ENCODE results near the gene MATCAP1. TPM values are rescaled to one million over a fixed set of nuclear protein-coding genes. Genes with fewer than 3 reads are reported as not detected.
A peak's percentile ranks its signal among the peaks of the same experiment; 100 is the strongest.

MATCAP1 gene
- total and polyA plus RNA-seq, 2 of the 13 experiments (the other 11 are each of a cell fraction or from before 2014, with no cell fraction given), result 11.2 to 24.5 TPM

DNA sequence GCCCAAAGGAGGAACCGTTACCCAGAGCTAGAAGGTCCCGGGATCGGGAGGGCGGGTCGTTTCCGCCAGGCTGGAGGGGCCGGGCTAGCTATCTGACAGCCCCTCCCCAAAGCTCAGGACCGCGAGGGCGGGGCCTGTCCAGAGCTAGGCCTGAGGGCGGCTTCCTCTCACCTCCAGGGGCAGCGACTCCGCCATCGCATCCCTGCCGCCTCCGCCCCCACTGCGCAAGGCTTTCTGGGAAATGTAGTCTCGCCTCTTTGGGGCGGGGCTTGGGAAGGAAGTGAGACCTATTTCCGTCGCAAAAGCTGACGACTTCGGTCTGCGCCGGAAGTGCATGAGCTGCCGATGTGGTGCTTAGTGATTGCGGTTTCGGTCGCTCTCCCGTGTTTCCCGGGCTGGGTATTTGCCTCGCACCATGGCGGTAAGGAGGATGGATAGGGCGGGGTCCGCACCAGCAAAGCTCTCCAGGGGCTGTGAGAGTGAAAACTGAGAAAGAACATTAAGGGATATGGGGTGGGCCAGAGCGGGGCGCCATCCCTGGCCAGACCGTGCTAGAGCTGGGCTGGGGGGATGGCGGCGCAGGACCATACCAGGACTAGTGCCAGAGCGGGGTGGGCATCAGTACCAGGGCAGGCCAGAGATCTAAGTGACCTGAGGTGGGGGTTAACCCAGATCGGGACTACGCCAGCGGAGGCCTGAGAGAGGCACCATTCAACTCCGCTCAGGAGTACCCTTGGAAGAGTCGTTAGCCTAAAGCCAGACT, 43.2 kb upstream of the MATCAP1 start, which contains the start of gene TMEM208 (continued):
- TF ChIP-seq, protein P1, sequence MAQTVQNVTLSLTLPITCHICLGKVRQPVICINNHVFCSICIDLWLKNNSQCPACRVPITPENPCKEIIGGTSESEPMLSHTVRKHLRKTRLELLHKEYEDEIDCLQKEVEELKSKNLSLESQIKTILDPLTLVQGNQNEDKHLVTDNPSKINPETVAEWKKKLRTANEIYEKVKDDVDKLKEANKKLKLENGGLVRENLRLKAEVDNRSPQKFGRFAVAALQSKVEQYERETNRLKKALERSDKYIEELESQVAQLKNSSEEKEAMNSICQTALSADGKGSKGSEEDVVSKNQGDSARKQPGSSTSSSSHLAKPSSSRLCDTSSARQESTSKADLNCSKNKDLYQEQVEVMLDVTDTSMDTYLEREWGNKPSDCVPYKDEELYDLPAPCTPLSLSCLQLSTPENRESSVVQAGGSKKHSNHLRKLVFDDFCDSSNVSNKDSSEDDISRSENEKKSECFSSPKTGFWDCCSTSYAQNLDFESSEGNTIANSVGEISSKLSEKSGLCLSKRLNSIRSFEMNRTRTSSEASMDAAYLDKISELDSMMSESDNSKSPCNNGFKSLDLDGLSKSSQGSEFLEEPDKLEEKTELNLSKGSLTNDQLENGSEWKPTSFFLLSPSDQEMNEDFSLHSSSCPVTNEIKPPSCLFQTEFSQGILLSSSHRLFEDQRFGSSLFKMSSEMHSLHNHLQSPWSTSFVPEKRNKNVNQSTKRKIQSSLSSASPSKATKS (CRISPR knock-in tag; IDR thresholded peaks at IDR 0.05), result no peak
- TF ChIP-seq, protein P2, sequence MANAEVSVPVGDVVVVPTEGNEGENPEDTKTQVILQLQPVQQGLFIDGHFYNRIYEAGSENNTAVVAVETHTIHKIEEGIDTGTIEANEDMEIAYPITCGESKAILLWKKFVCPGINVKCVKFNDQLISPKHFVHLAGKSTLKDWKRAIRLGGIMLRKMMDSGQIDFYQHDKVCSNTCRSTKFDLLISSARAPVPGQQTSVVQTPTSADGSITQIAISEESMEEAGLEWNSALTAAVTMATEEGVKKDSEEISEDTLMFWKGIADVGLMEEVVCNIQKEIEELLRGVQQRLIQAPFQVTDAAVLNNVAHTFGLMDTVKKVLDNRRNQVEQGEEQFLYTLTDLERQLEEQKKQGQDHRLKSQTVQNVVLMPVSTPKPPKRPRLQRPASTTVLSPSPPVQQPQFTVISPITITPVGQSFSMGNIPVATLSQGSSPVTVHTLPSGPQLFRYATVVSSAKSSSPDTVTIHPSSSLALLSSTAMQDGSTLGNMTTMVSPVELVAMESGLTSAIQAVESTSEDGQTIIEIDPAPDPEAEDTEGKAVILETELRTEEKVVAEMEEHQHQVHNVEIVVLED (CRISPR knock-in tag; IDR thresholded peaks at IDR 0.05; ENCODE audit: borderline replicate concordance), result peak; percentile 89
- TF ChIP-seq ZFP1 (CRISPR knock-in tag; IDR thresholded peaks at IDR 0.05), result peak; percentile 91; the same call in 1 of the 2 replicates
- peak; percentile 99 for TF ChIP-seq MAZ (IDR thresholded peaks at IDR 0.05; ENCODE audit: borderline replicate concordance, low read depth, low read length)
- peak; percentile 85 for TF ChIP-seq MAZ (CRISPR knock-in tag; IDR thresholded peaks at IDR 0.05; ENCODE audit: low read depth)
- no peak for TF ChIP-seq ZNF775 (CRISPR knock-in tag; IDR thresholded peaks at IDR 0.05; ENCODE audit: borderline replicate concordance)
- TF ChIP-seq NR2F2 (IDR thresholded peaks at IDR 0.05; ENCODE audit: borderline replicate concordance, low read depth), result no peak; the same call in 1 of the 2 replicates
- TF ChIP-seq, protein P3, sequence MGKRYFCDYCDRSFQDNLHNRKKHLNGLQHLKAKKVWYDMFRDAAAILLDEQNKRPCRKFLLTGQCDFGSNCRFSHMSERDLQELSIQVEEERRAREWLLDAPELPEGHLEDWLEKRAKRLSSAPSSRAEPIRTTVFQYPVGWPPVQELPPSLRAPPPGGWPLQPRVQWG (CRISPR knock-in tag; IDR thresholded peaks at IDR 0.05; ENCODE audit: borderline replicate concordance, low read depth), result no peak
- peak; percentile 84 for TF ChIP-seq RBFOX2 (IDR thresholded peaks at IDR 0.05; ENCODE audit: low read depth, low read length)
- TF ChIP-seq TEAD3 (CRISPR knock-in tag; optimal IDR thresholded peaks at IDR 0.05; ENCODE audit: borderline replicate concordance), result peak; percentile 84
- no peak for TF ChIP-seq LCORL (IDR thresholded peaks at IDR 0.05)
- peak; percentile 86 for TF ChIP-seq LCORL (CRISPR knock-in tag; IDR thresholded peaks at IDR 0.05)
- no peak for TF ChIP-seq EHMT2 (IDR thresholded peaks at IDR 0.05; ENCODE audit: borderline replicate concordance, low read depth, low read length)
- TF ChIP-seq ZNF326 (CRISPR knock-in tag; IDR thresholded peaks at IDR 0.05; ENCODE audit: borderline replicate concordance), result no peak
- TF ChIP-seq TBX2 (CRISPR knock-in tag; IDR thresholded peaks at IDR 0.05; ENCODE audit: borderline replicate concordance), result peak; percentile 60; the same call in 1 of the 2 replicates
- TF ChIP-seq ZBTB8A (CRISPR knock-in tag; IDR thresholded peaks at IDR 0.05; ENCODE audit: borderline replicate concordance, low read depth), result no peak
- 0 out of 2 replicates have a peak, but pooled peaks have one; percentile 60 for TF ChIP-seq MED13 (CRISPR knock-in tag; IDR thresholded peaks at IDR 0.05)
- TF ChIP-seq ZNF20 (CRISPR knock-in tag; IDR thresholded peaks at IDR 0.05), result no peak
- TF ChIP-seq GATAD2A (CRISPR knock-in tag; IDR thresholded peaks at IDR 0.05), result peak; percentile 80
- 0 out of 2 replicates have a peak, but pooled peaks have one; percentile 89 for TF ChIP-seq ZFP62 (CRISPR knock-in tag; IDR thresholded peaks at IDR 0.05)
- no peak for TF ChIP-seq NCOA5 (CRISPR knock-in tag; IDR thresholded peaks at IDR 0.05)
- peak; percentile 85; the same call in 1 of the 2 replicates for TF ChIP-seq CBX5 (CRISPR knock-in tag; IDR thresholded peaks at IDR 0.05; ENCODE audit: borderline replicate concordance)
- TF ChIP-seq ZNF296 (CRISPR knock-in tag; conservative IDR thresholded peaks at IDR 0.05), result no peak
- no peak for TF ChIP-seq ZNF235 (CRISPR knock-in tag; IDR thresholded peaks at IDR 0.05; ENCODE audit: borderline replicate concordance)
- 0 out of 2 replicates have a peak, but pooled peaks have one; percentile 55 for TF ChIP-seq ZNF451 (CRISPR knock-in tag; IDR thresholded peaks at IDR 0.05)
- peak; percentile 100 for TF ChIP-seq ZNF350 (CRISPR knock-in tag; IDR thresholded peaks at IDR 0.05; ENCODE audit: borderline replicate concordance, low read depth)
- no peak for TF ChIP-seq U2AF1 (optimal IDR thresholded peaks at IDR 0.05; ENCODE audit: low read depth, low read length)

Data from HepG2 (cell line).